ENCODE results near the gene AQP10.
"Not testable (repeated sequence)": the region's sequence is repeated elsewhere in the genome, so short reads cannot be mapped to it uniquely, and the experiment has no call there.

AQP10 gene

DNA sequence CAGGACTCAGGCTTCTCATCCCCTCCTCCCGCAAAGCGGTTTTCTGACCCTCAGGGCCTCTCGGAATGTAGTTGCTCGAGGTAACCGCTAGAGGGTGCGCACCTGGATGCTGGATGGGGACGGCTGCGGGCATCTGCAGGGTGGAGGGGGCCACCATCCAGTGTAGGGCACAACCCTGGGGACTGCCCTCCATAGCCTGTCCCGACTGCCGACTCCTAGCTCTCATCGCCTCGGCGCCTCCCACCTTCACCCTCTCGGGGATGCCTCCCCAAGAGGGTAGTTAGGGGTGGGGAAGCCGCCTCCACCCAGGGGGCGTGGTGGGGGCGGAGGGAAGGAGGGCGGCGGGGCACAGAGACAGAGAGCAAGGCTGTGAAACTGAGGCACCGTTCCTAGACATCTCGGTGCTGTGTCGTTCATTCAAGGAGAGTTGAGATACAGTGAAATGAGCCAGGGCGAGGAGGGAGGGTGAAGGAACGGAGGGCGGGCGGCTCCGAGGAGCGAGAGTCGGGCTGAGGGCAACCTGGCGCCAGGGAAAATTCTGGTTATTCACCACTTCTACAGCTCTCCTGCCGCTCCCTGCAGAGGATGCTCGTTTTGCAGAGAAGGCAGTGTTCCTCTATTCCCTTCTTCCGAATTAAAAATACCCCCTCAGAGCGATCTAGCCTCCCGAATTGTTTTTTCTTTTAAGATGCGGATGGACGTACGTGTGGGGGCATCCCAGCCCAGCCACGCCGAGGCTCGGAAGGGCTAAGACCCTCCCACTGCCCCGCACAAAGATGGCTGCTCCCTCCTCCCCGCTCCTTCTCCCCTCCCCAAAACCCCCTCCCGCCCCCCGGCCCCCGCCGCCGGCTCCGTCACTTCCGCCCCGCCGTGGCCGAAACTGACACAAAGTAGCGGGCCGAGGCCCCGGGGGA, 4.0 kb downstream of the AQP10 start, which contains the start of gene ATP8B2:
Gene ATP8B2 (plus strand): TSS at position 857 of the 914 bp plus-strand sequence. CDS start 2,617 bp downstream, outside the sequence.
- DNase-seq = peak; percentile 79

- DNase-seq = peak; percentile 52
Observed at GRCh38 chr1:154325583-154326545, 5.0 kb downstream of the AQP10 start.

- no peak for DNase-seq
Observed at GRCh38 chr1:154326546-154327465, 5.9 kb downstream of the AQP10 start.

DNA sequence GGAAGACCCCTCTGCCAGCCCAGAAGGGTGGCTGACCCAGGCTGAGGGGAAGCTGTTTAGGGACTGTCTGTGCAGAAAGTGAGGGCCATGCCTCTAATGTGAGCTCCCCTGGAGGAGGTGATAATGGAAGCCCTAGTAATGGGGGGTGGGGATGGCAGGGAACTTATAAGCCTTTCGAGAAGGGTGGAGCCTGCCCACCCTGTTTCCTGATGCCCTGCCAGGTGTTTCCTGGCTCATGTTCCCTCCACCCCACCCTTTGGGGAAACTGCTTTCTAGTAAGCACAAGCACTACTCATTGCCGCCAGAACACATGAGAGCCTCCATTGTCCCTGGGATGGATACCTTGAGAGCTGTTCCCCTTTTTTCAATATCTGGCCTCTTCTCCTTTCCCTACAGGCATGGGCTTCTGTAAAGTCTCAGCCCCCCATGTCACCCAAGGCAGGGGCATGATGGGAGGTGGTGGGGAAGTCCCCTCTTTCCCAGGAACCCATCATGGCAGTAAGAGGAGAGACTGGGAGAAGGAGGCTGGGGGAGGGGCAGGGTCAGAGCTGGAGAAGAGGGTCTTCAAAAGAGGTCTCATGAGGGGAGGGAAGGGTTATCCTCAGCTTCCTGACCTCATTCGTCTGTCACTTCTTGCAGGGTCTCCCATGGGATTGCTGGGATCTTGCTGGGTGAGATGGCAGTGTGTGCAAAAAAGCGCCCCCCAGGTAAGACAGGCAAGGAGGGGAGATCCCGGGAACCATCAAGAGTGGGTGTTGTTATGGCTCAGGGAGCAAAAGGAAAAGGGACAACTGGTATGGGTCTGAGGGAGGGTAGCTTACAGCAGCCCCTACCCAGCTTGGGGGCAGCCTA, 6.8 kb downstream of the AQP10 start:
- peak; percentile 50 for DNase-seq

DNA sequence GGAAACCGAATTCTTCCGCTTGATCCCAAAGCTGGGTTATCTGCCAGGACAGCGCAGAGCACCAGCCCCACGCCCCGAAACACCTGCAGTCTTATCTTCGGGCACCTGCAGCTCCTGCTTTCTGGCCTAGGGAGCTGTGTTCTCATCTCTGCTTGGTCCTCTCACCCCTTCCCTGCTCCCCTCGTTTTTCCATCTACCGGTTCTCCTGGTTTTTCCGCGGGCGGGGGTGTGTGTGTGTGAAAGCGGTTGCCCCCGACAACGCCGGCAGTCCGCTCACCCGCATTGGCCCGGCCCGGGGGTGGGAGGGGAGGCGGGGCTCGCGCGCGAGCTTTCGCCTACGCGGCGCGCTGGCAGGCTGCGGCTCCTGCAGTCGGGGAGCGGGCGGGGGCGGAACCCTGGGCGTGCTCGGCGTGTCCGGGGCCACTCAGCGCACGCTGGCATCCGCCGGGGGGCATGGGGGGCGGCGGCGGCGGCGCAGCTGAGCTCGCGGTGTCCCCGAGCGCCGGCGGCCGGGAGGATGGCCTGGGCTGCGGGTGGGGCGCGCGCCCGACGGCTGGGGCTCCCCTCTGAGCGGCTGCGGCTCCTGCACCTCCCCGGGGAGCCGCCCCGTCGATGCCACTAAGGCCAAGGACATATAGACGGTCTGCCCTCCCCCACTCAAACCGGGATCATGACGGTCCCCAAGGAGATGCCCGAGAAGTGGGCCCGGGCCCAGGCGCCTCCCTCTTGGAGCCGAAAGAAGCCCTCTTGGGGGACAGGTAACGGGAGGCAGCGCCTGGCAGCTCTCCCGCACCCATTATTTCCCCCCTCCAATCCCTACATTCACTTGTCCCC, 7.6 kb downstream of the AQP10 start:
- peak; percentile 81 for DNase-seq

DNA sequence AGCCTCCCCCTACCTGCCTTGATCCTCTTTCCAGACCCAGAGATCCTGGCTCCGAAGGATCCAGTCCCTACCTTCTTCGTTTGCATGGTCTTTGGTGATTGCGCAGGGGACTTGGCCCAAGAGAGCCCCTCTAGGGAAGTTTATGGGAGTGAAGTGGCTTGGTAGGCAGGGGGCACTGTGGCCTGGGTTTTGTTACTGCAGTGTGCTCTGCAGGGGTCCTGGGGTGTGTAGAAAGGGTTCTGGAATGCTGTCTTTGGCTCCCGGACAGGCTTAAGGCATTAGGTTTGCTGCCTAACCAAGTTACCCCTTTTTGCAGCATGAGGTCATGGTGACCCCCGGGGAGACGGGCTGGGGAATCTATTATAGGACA, 8.2 kb downstream of the AQP10 start:
- DNase-seq = no peak

GRCh38 chr1:154329551-154330131, 8.7 kb downstream of the AQP10 start:
- DNase-seq = no peak

DNA sequence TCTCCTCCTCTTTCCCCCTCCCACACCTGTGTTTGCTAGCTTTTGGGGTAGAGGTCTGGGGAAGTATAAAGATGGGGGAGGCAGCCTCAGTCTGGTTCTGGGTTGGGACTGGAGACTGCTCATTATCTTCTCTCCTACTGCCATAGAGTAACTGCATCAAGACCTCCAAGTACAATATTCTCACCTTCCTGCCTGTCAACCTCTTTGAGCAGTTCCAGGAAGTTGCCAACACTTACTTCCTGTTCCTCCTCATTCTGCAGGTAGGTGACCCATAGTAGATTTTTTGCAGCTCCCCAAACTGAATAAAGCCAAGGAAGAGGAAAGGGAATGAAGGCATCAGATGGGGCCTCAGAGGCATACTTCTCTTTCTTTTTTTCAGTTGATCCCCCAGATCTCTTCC, 9.8 kb downstream of the AQP10 start:
- DNase-seq = no peak

GRCh38 chr1:154334079-154335024, 13.5 kb downstream of the AQP10 start:
- DNase-seq = no peak

DNA sequence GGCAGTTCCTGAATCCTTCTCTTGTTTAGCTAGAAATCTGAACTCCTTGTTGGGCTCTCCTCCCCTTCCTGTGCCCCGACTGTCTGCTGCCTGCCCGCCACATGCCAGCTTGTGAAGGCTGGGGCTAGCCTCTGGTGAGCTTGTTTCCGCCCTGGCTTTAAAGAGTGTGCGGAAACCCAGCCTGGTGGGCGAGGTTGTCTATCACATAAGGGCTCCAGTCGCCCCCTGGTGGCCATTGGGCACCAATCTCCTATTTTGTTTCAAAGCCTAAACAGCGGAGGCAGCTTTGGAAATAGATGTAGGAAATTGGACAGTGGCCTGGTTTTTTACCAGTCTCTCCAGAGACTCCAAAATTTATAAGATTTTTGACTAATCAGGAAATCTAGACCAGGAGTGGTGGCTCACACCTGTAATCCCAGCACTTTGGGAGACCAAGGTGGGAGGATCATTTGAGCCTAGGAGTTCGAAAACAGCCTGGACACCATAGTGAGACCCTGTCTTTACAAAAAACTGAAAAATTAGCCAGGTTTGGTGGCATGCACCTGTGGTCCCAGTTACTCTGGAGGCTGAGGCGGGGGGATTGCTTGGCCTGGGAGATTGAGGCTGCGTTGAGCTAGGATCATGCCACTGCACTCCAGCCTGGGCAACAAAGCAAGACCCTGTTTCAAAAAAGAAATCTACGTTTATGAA, 14.3 kb downstream of the AQP10 start:
- peak; percentile 87 for DNase-seq

DNA sequence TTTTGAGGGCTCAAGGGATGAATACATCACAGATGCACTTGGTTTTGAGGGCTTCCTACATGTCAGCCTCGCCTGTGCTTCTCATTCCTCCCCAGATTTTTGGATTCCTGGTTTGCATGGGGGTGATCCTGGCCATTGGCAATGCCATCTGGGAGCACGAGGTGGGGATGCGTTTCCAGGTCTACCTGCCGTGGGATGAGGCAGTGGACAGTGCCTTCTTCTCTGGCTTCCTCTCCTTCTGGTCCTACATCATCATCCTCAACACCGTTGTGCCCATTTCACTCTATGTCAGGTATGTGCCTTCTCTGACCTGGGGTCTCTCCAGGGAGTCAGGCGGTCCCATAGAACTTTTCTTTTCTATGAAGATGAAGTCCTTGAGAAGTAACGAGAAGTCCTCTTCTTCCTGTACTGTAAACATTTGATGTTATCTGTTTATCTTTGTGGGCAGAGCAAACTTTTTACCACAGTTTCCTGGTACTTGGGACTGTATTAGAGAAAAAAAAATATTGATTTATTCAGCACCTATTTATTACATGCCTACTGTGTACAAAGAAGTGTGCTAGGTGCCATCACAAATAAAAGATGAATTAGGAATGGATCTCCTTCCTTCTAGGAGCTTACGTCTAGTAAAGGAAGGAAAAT, 16.5 kb downstream of the AQP10 start:
- DNase-seq = no peak

- no peak for DNase-seq
Observed at GRCh38 chr1:154338875-154339274, 18.0 kb downstream of the AQP10 start.

DNA sequence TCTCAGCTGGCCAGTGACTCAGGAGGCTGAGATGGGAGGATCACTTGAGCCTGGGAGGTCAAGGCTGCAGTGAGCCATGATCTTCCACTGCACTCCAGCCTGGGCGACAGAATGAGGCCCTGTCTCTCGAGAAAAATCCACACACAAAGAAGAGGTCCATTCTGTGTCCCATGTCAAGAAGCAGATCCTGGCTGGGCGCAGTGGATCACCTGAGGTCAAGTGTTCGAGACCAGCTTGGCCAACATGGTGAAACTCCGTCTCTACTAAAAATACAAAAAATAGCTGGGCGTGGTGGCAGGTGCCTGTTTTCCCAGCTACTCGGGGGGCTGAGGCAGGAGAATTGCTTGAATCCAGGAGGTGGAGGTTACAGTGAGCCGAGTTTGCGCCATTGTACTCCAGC, 20.5 kb downstream of the AQP10 start:
- not testable (repeated sequence) for DNase-seq

DNA sequence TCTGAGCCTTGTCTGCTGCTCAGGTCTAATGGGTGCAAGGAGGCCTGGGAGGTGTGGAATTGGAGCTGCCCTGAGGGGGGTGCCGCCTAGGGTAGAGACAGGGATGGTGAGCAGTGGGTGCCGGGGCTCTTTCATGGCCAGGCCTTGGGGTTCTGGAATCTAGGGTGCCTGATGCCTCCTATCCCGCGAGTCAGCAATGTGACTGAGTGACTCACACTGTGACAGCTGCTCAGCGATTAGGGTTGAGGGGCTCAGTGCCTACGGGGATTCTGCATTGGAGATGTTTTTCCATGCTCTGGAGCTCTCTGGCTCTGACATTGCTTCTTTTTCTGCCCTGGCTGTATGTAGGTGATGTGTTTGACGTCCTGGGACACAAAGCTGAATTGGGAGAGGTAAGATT, 21.2 kb downstream of the AQP10 start:
- DNase-seq = no peak

GRCh38 chr1:154342836-154343472, 22.1 kb downstream of the AQP10 start:
- no peak for DNase-seq

- DNase-seq = peak; percentile 4
Observed at GRCh38 chr1:154344977-154345837, 24.3 kb downstream of the AQP10 start.

Data from NCI-H510A treated with DMSO at 0.1 percent for 48 hours (cell line).